Hepatocyte (in vitro differentiated cells): Measurements from ENCODE around the gene ACSS3.

Experiments
- CTCF ChIP-seq: fragments of 200-600 bp; sonication (generic); IDR thresholded peaks from 2 replicates; pipeline ENCODE4 v1.5.1; 2016; ENCODE audit warnings: antibody characterized with exemption, mild to moderate bottlenecking; ENCODE audit not compliant: poor library complexity
- EZH2phosphoT487 ChIP-seq: fragments of 200-600 bp; sonication (generic); IDR thresholded peaks from one replicate; pipeline ENCODE4 v1.6.1; 2018; ENCODE audit warnings: antibody characterized with exemption, mild to moderate bottlenecking, low read depth, moderate library complexity; ENCODE audit not compliant: unreplicated experiment, severe bottlenecking

- no peak for TF ChIP-seq CTCF
- no peak for TF ChIP-seq EZH2phosphoT487
These were observed 146.7 kb downstream of the ACSS3 start for GRCh38 chr12:81224626-81225025.
